Ureter (tissue), 1 donor: ENCODE results near the gene AK5. TPM values are rescaled to one million over a fixed set of nuclear protein-coding genes. Genes with fewer than 3 reads are reported as not detected.
"Not testable (repeated sequence)": the region's sequence is repeated elsewhere in the genome, so short reads cannot be mapped to it uniquely, and the experiment has no call there.

ENCODE experiments used
- DNase-seq: peaks from one replicate; pipeline ENCODE4 v3.0.0-alpha.2; 2020; ENCODE audit warnings: low spot score
- total RNA-seq: library from RNA; stranded (reverse); gene quantifications from one replicate; pipeline ENCODE4 v1.2.4, GENCODE V29; 2023
- donor health status: DM: yes; HTN: yes; CAD: no.

AK5 gene
- total RNA-seq, 1 donor from 2014 or later, result 1.9 TPM

GRCh38 chr1:77499466-77499865 lies 217.6 kb downstream of the AK5 start:
- DNase-seq, result no peak

DNA sequence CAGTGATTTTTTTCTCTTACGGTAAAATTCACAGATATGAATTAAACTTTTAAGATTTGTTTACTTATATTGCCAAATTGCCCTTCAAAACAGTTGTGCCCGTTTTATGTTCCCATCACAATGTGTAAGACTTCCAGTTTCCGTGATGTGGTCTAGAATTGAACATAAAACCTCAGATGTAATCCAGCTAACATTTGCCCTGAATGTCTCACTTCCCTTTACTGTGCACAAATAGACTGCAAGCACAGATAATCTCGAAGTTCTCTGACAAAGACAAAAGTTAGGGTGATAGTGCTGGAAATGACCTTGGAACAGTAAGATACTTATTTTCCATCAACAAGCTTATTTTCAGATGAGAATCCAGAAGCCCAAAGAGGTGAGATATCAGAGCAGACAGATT lies 223.2 kb downstream of the AK5 start:
- DNase-seq, result no peak

DNA sequence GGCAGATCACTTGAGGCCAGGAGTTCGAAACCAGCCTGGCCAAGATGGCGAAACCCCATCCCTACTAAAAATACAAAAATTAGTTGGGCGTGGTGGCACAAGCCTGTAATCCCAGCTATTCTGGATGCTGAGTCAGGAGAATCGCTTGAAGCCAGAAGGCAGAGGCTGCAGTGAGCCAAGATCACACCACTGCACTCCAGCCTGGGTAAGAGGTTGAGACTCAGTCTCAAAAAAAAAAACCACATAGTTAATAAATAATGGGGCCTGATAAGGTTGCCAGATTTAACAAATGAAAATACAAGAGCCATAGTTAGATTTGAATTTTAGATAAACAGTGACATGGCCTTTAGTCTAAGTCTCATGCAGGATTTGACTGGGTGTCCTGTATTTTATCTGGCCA lies 225.0 kb downstream of the AK5 start:
- no peak for DNase-seq

DNA sequence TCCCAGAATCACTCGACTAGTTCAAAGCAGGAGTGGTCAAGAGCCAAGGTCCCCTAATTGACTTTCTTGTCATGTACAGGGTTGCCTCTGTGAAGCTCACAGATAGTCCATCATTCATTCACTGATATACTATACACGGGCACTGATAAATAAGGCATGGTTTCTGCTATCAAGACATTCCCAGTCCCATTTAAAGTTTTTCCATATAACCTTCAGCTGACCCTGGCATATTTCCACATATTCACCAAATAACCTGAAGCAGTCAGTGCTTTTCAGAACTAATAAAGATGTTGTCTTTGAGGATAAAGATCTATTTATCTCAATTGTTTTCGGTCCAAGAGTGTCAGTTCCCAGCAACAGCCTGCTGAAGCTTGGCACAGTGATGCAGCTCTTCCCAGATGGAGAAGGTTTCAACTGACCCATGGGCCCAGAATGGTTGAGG lies 227.3 kb downstream of the AK5 start:
- no peak for DNase-seq

DNA sequence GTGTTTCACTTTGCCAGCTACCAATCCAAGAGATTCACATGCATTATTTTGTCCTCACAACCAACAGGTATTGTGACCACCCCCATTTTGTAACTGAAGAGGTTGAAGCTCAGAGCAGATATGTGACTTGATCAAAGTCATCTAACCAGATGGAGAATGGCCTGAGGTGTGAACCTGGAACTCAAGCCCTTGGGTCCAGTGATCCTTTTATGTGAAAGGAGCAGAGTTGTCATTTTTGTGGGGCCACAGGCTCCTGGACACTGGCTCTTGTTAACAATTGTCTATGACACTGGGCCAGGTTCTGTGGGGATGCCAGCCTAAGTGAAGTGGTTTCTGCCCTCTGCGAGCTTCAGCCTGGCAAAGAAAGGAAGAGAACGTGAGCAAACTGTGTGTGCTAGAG lies 228.1 kb downstream of the AK5 start:
- DNase-seq, result no peak

- no peak for DNase-seq
Observed at GRCh38 chr1:77511440-77511840, 229.6 kb downstream of the AK5 start.

- not testable (repeated sequence) for DNase-seq
Observed at GRCh38 chr1:77512650-77513049, 230.8 kb downstream of the AK5 start.

GRCh38 chr1:77513839-77514763 lies 232.3 kb downstream of the AK5 start:
- DNase-seq, result no peak

DNA sequence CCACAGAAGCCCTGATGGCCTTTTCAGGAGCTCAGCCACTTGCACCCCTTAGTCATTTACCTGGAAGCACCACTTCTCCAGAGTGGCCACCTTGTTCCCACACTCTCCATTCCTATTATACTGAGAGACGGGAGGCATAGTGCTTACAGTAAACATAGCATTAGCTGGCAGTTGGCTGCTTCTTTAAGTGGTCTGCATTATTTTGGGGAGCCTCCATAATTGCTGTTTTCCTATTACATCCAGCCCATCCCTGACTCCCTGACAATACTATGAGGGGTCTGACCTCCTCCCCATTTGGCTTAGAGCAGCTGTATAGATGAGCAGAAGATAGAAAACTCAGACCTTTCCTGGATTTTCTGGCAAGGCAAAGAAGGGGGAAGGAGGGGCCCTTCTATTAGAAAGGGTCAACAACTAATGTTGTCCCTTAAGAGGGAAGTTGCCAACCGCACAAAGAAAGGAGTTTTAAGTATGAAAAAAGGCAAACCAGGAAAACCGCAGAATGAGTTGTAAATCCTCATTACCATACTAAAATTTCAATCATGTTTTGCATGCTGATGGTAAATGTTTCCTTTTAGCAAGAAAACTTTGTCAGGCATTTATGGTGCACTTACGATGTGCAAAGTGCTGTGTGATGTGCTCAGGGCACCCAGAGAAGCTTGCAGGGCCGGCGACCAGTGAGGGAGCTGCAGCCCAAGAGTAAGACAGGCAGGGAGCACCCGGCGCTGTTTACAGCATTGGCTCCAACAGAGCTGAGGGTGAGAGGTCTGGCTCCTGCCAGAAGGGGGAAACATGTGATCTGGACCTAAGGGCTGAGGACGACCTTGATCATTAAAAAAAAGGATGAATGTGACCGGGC lies 233.3 kb downstream of the AK5 start:
- DNase-seq, result no peak

GRCh38 chr1:77516106-77516505 lies 234.3 kb downstream of the AK5 start:
- DNase-seq, result no peak

- DNase-seq, result no peak
Observed at GRCh38 chr1:77524038-77524437, 242.2 kb downstream of the AK5 start.

GRCh38 chr1:77531149-77531548 lies 249.3 kb downstream of the AK5 start:
- not testable (repeated sequence) for DNase-seq

DNA sequence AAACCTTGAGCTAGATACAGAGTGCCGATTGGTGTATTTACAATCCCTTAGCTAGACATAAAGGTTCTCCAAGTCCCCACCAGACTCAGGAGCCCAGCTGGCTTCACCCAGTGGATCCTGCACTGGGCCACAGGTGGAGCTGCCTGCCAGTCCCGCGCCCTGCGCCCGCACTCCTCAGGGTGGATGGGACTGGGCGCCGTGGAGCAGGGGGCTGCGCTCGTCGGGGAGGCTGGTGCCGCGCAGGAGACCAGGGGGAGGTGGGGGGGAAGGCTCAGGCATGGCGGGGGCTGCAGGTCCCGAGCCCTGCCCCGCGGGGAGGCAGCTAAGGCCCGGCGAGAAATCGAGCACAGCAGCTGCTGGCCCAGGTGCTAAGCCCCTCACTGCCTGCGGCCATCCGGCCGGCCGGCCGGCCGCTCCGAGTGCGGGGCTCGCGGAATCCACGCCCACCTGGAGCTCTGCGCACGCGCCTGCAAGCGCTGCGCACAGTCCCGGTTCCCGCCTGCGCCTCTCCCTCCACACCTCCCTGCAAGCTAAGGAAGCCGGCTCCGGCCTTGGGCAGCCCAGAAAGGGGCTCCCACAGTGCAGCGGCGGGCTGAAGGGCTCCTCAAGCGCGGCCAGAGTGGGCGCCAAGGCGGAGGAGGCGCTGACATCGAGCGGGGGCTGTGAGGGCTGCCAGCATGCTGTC lies 249.9 kb downstream of the AK5 start:
- not testable (repeated sequence) for DNase-seq

DNA sequence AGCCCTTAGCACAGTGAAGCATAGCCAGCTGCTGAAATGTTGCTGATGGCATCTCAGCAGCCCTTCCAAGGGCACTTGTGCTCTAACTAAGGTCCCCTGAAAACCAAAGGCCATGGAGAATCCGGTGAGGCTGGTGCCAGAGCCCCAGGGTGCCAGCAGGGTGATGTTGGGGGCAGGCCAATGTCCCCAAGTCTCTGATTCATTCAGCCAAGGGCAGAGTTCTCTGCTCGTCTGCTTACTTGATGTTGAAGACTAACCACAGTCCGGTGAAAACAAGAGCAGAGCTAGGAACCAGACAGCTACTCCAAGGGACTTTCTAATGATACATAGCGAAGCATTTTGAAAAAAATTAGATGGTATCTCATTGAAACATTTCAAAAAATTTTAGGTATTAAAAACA lies 250.8 kb downstream of the AK5 start:
- DNase-seq, result no peak

DNA sequence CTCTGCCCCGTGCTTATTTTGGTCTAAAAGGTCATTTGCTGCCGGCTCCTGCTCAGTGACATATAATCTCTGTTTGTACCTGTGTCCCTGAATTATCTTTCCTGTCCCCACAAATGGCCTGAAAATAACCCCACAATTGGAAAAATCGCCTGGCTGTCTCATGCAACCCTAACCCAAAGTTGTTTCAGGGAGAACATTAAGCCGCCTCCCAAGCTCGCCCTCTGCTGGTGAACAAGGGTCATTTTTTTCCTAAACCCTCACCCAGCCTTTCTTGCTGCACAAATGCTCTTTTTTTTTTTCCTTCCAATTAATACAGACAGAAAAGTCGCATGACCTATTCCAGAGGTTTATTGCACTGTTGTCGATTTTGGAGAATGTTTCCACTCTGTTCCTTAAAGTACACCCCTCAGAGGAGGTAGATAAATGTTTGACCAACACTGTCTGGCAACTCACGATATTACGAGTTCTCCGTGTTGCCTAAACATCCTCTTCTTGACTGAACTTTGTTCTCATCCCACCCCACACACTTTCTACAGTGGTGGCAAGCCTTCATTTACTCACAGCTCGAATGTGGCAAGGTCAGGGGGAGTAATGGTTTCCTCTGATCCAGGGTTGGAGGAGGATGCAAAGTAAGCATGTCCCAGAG lies 252.0 kb downstream of the AK5 start:
- DNase-seq, result peak; percentile 55

DNA sequence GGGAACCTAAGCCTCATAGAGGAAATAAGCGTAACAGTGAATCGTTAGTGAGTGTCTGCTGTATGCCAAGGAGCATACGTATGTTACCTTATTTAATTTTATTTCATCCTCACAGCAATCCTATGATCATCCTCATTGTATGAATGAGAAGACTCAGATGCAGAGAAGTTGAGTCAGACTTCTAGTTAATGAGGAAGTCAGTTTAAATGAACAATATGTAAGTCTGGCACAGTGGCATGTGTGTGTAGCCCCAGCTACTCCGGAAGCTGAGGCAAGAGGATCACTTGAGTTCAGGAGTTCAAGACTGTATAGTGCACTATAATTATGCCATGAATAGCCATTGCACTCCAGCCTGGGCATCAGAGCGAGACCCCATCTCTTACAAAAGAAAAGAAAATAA lies 252.6 kb downstream of the AK5 start:
- DNase-seq, result no peak

- DNase-seq, result no peak
Observed at GRCh38 chr1:77536813-77537212, 255.0 kb downstream of the AK5 start.

- DNase-seq, result no peak
Observed at GRCh38 chr1:77538956-77539518, 257.2 kb downstream of the AK5 start.

GRCh38 chr1:77539519-77540142 lies 257.8 kb downstream of the AK5 start:
- no peak for DNase-seq

GRCh38 chr1:77540501-77541161 lies 258.8 kb downstream of the AK5 start:
- no peak for DNase-seq
